Ovary (tissue), 9 donors: ENCODE data around the gene FALEC. TPM values are rescaled to one million over a fixed set of nuclear protein-coding genes. Genes with fewer than 3 reads are reported as not detected.

Source experiments
- DNase-seq, 5 donors: peaks; one replicate each; pipeline ENCODE4 v3.0.0-alpha.2; 2019 to 2020
- H3K27ac ChIP-seq, 2 donors: fragments of 200-600 bp; one replicate each; pipeline versions ENCODE4 v1.5.1 to v1.8.0; 2019 to 2022
- H3K27me3 ChIP-seq: fragments of 200-600 bp; one replicate; pipeline ENCODE4 v1.8.0; 2022
- H3K36me3 ChIP-seq: fragments of 200-600 bp; sonication (generic); one replicate; pipeline ENCODE4 v1.5.1; 2019
- H3K4me1 ChIP-seq: one replicate; pipeline ENCODE4 v1.8.1; 2013; ENCODE audit warnings: mild to moderate bottlenecking, moderate library complexity; ENCODE audit not compliant: insufficient read depth
- H3K4me3 ChIP-seq: fragments of 200-600 bp; sonication (generic); one replicate; pipeline ENCODE4 v1.5.1; 2017
- H3K9me3 ChIP-seq, 2 donors: fragments of 200-600 bp in 1 of 2; sonication (generic) in 1 of 2; one replicate each; pipeline versions ENCODE4 v1.5.1 to v1.8.1; 2013 to 2019; ENCODE audit warnings: mild to moderate bottlenecking in 1 of 2, moderate library complexity in 1 of 2
- EP300 ChIP-seq: sonication (generic); formaldehyde crosslinking; IDR thresholded peaks from one replicate; pipeline ENCODE4 v1.6.1; 2017; ENCODE audit warnings: antibody characterized with exemption
- POLR2A ChIP-seq: fragments of 450-650 bp; IDR thresholded peaks from one replicate; pipeline ENCODE4 v1.6.1; 2017; ENCODE audit warnings: antibody characterized with exemption, mild to moderate bottlenecking, moderate library complexity
- WGBS, 3 donors: extraction: QIAGEN DNeasy Blood & Tissue Kit in 1 of 3; methylation state at CpG; one replicate each; pipeline versions ENCODE4 v1.1.5 to v1.1.7; 2013 to 2017; 5-methylcytosine and 5-hydroxymethylcytosine counted together
- intact Hi-C, 4 donors: fragments of 100-400 bp; cut with DNase I; formaldehyde crosslinking; loops; one replicate each; pipeline versions ENCODE4 v1.11.0 to v1.15.1; 2022 to 2023
- polyA plus RNA-seq, 2 donors: library from polyadenylated mRNA; stranded (reverse); fragments of 200-250 nt in 1 of 2; fragments of 350-450 nt in 1 of 2; fragmentation: Illumina TruSeq in 1 of 2; extraction: RNeasy Lipid Tissue Mini Kit (QIAGEN cat#74804) in 1 of 2; gene quantifications; one replicate each; pipeline ENCODE4 v1.2.3, GENCODE V29; 2013 to 2014
- total RNA-seq, 7 donors: library from RNA; depleted of rRNA in 2 of 7; stranded (reverse); fragments of >200 nt in 2 of 7; fragmentation: NEBNext Ultra II Directional in 3 of 7; extraction: Animal tissue kit (Norgen Biotek cat#: 25700) in 3 of 7; gene quantifications; one replicate each; pipeline versions ENCODE4 v1.1.0 to v1.2.4, GENCODE V29; 2016 to 2023
- TF ChIP-seq, protein P1 (sequence below), 3 donors: fragments of 450-650 bp in 2 of 3; fragments of 200-600 bp in 1 of 3; IDR thresholded peaks; one replicate each; pipeline versions ENCODE4 v1.5.1 to v1.8.0; 2016 to 2022; ENCODE audit warnings: antibody characterized with exemption in 3 of 3, mild to moderate bottlenecking in 1 of 3
- donor health status: DM: no; HTN: no; CAD: no; lungs with moderate emphysema.
- donor health status: DM: no; HTN: no; CAD: no.
- donor health status: Bipolar disorder and iron deficiency.
- donor health status: DM: yes; HTN: yes; CAD: no.
- donor health status: DM: no; HTN: no; CAD: no.
- donor health status: DM: yes; HTN: yes; CAD: no.

The FALEC gene
- total and polyA plus RNA-seq, 9 donors, result 0.51 to 1.7 (median 0.77) TPM; not detected in 5

- peak overlapping the region; percentile 89 to 92 for H3K27ac ChIP-seq
- no peaks in the 10 kb centered on the region for H3K27me3 ChIP-seq
- H3K9me3 ChIP-seq, result no peaks in the 10 kb centered on the region
- no peak for DNase-seq
- peak overlapping the region; percentile 59 for H3K4me3 ChIP-seq
- intact Hi-C loops, result no loop called here
- no peaks in the 10 kb centered on the region for H3K36me3 ChIP-seq
- 36 to 42% (median 38%) methylated on average over 4 of the region's 4 CpGs for WGBS, 3 donors
- TF ChIP-seq, protein P1, sequence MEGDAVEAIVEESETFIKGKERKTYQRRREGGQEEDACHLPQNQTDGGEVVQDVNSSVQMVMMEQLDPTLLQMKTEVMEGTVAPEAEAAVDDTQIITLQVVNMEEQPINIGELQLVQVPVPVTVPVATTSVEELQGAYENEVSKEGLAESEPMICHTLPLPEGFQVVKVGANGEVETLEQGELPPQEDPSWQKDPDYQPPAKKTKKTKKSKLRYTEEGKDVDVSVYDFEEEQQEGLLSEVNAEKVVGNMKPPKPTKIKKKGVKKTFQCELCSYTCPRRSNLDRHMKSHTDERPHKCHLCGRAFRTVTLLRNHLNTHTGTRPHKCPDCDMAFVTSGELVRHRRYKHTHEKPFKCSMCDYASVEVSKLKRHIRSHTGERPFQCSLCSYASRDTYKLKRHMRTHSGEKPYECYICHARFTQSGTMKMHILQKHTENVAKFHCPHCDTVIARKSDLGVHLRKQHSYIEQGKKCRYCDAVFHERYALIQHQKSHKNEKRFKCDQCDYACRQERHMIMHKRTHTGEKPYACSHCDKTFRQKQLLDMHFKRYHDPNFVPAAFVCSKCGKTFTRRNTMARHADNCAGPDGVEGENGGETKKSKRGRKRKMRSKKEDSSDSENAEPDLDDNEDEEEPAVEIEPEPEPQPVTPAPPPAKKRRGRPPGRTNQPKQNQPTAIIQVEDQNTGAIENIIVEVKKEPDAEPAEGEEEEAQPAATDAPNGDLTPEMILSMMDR (IDR thresholded peaks at IDR 0.05), result no peak
- TF ChIP-seq POLR2A (no peak), EP300 (no peak)
- H3K4me1 ChIP-seq, result peaks cover 16% of the 10 kb centered on the region
Measured at GRCh38 chr1:150548324-150548631, 32.7 kb downstream of the FALEC start.

DNA sequence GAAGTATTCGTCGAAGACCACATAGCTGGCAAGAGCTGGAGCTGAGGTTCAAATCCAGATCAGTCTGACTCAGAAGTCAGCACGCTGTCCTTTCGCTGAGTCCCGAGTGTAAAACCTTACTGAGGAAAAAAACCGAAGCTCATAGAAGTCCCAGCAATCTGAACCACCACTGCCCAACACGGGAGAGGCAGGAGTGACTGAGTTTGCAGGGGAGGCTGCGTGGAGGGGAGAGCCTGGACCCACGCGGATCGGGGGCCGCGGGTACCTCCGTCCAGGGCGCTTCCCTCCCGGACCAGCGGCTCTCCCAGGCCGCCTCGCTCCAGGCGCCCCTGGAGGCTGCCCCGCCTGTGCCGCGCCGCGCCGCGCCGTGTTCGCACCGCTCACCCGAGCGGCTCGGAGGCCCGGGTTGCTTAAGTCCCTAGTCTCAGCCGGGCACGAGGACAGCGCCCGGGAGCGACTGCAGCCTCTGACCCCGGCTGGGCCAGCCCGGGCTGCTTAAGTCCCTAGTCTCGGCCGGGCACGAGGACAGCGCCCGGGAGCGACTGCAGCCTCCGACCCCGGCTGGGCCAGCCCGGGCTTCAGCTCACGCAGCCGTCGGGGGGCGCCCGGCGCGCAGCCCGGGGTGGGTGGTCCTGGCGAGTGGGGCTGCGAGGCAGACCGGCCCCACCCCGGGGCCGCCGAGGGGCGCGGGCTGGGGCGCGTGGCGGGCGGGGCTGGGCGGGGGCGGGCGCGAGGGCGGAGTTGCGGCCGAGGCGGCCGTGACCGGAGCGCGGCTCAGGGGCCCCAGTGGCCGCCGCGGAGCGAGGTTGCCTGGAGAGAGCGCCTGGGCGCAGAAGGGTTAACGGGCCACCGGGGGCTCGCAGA lies 33.3 kb downstream of the FALEC start, which contains the start of gene ADAMTSL4:
Gene ADAMTSL4 (plus strand): TSS at position 777 of the 864 bp plus-strand sequence. CDS start 2,881 bp downstream, outside the sequence.
- Histone ChIP-seq H3K4me1 (peaks cover 16% of the 10 kb centered on the region), H3K36me3 (no peaks in the 10 kb centered on the region), H3K4me3 (peak within 1 kb of the TSS; percentile 59), H3K27me3 (no peaks in the 10 kb centered on the region), H3K27ac (peak within 1 kb of the TSS; percentile 89 to 92), H3K9me3 (no peaks in the 10 kb centered on the region)
- peak; percentile 61 to 73 (median 72) for DNase-seq
- intact Hi-C loops, result no loop called here
- 0 to 2% (median 1%) methylated on average over 12 to 91 of the region's 91 CpGs for WGBS, 3 donors
- TF ChIP-seq, protein P1 (IDR thresholded peaks at IDR 0.05), result peak in 1 of 3 donors; percentile 54
- TF ChIP-seq POLR2A, result peak; percentile 40
- TF ChIP-seq EP300, result no peak

- intact Hi-C loops, result loop anchor here in 3 of 4 donors (10.0 kb wide), 3 partner anchors 75 to 265 kb away; partner anchors contain the start of genes ENSA (in 1 of the 3) and GOLPH3L (in 1 of the 3)
- TF ChIP-seq POLR2A, result peak; percentile 49
- TF ChIP-seq, protein P1 (IDR thresholded peaks at IDR 0.05), result peak in 1 of 3 donors; percentile 9
- TF ChIP-seq EP300, result no peak
Measured at GRCh38 chr1:150549496-150550221, 34.1 kb downstream of the FALEC start.

More at GRCh38 chr1:150549496-150550221, 34.1 kb downstream of the FALEC start:
- no peaks in the 10 kb centered on the region for H3K36me3 ChIP-seq
- peak overlapping the region; percentile 59 for H3K4me3 ChIP-seq
- 3 to 10% (median 10%) methylated on average over 36 to 43 of the region's 43 CpGs for WGBS, 3 donors
- H3K9me3 ChIP-seq, result no peaks in the 10 kb centered on the region
- no peaks in the 10 kb centered on the region for H3K27me3 ChIP-seq
- peak; percentile 62 to 74 (median 69) for DNase-seq
- H3K4me1 ChIP-seq, result peaks cover 16% of the 10 kb centered on the region
- H3K27ac ChIP-seq, result peak overlapping the region; percentile 89 to 92
